NCI-H187 treated with DMSO at 0.1 percent for 48 hours (cell line): Measurements from ENCODE around the gene TRIM26.
"Not testable (repeated sequence)": the region's sequence is repeated elsewhere in the genome, so short reads cannot be mapped to it uniquely, and the experiment has no call there.

ENCODE experiments used
- DNase-seq: peaks from one replicate; lab custom pipeline; 2025; lab: John Stamatoyannopoulos, UW

The TRIM26 gene

DNA sequence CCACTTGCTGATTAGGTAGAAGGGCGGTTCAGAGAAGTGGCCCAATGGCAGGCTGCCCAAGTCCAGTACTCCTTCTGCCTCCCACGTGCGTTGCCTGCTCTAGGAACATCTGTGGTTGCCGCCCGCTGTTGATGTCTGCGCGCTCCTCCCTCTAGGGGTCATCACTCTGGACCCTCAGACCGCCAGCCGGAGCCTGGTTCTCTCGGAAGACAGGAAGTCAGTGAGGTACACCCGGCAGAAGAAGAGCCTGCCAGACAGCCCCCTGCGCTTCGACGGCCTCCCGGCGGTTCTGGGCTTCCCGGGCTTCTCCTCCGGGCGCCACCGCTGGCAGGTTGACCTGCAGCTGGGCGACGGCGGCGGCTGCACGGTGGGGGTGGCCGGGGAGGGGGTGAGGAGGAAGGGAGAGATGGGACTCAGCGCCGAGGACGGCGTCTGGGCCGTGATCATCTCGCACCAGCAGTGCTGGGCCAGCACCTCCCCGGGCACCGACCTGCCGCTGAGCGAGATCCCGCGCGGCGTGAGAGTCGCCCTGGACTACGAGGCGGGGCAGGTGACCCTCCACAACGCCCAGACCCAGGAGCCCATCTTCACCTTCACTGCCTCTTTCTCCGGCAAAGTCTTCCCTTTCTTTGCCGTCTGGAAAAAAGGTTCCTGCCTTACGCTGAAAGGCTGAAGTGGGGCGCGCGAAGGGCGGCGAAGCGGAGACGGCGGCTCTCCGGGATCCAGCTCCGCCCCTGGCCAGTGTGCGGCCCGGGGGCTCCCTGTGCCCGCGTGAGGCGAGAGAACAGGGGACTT lies 41.3 kb downstream of the TRIM26 start:
- DNase-seq = no peak

DNA sequence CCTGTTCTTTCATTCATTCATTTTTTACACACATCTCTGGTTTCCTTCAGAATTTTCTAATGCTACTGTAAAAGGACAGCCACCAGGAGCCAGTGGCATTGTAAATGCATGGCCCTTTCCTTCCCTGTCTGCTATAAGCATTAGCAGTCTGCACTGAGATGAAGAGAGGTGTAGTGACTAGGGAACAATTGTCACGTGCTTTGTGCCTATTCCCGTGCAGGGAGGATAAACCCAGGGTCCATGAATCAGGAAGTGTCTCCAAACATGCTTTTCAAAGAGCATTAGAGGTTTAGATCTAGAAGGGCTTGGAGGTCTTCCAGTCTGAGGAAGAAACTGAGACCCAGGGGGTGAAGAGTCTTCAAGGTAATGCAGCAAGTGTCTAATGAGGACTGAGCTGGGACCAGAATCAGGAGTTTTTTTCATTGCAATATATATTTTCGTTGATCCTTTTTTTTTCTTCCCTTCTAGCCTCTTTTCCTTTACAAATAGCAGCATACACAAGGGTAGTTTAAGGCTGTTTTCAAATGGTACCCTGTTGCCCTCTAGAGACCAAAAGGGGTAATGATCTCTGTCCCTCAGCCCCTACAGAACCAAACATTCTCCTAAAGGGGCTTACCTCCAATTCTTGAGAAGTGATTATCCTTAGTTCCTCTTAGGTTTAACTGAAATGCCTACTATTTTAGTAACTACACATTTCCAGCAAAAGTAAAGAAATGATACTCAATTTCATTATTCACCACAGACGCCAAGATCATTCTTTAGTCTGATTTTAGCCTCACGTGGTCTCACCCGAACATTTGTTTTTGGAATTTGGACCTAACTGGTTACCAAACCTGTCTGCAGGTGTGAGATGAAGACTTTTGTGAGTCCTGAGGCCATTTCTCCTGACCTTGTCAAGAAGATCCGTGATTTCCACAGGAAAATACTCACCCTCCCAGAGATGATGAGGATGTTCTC lies 43.3 kb downstream of the TRIM26 start:
- no peak for DNase-seq

DNA sequence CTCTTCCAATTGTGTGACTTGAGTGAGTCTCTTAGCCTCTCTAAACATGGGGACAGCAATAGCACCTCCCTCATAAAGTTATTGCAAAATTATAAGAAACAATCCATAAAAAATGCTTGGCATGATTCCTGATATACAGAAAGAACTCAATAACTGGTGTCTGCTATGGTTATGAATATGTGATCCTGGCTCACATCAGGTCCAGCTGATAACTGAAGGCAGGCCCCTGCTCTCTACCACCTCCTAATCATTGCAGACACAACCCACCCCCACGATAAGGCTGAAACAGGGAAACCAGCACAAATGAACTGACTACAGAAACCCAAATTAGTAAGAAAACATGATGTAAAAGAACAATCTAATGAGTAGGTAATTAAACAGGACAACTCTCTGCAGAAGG lies 44.5 kb downstream of the TRIM26 start:
- DNase-seq = no peak

DNA sequence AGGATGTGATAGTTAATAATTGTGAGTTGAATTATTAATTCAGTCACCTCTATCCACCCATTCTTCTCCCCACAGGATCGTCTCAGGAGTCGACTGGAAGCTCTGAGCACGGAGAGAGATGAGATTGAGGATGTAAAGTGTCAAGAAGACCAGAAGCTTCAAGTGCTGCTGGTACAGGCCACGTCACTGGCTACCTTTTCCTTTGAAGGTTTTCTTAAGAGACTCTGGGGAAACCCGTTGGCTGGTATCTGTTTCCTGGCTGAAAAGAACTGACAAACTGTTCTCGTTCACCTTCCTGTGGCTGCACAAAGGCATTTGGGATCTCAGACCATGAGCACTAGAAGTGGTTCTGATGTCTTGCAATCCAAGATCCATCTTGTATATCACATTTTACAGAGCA lies 46.1 kb downstream of the TRIM26 start:
- DNase-seq = no peak

DNA sequence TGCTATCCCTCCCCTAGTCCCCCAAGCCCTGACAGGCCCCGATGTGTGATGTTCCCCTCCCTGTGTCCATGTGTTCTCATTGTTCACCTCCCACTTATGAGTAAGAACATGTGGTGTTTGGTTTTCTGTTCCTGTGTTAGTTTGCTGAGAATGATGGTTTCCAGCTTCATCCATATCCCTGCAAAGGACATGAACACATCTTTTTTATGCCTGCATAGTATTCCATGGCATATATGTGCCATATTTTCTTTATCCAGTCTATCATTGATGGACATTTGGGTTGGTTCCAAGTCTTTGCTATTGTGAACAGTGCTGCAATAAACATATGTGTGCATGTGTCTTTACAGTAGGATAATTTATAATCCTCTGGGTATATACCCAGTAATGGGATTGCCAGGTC lies 48.0 kb downstream of the TRIM26 start:
- not testable (repeated sequence) for DNase-seq

DNA sequence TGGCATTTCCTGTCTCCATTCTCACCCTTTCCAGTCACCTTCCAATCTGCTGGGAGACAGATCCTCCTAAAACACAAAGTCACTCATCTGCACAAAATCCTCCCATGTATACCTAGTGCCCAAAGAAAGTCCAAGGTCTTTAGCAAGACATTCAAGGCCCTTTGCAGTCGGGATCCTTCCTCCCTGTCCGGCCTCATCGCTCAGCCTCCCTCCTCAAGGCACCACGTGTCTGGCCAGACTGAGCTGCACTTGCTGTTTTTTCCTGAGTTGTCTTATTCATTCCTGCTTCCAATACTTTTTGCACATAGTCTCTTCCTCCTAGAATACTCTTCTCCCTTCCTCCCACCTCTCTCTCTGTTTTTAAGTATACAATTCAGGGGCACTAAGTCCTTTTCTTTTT lies 48.5 kb downstream of the TRIM26 start:
- no peak for DNase-seq

- no peak for DNase-seq
Measured at GRCh38 chr6:30163918-30164654, 49.1 kb downstream of the TRIM26 start.

GRCh38 chr6:30163090-30163917 lies 49.9 kb downstream of the TRIM26 start, which contains the start of gene TRIM15:
TRIM15 (plus strand) TSS chr6:30163546; CDS start chr6:30163685, 139 bp downstream.
- no peak for DNase-seq

DNA sequence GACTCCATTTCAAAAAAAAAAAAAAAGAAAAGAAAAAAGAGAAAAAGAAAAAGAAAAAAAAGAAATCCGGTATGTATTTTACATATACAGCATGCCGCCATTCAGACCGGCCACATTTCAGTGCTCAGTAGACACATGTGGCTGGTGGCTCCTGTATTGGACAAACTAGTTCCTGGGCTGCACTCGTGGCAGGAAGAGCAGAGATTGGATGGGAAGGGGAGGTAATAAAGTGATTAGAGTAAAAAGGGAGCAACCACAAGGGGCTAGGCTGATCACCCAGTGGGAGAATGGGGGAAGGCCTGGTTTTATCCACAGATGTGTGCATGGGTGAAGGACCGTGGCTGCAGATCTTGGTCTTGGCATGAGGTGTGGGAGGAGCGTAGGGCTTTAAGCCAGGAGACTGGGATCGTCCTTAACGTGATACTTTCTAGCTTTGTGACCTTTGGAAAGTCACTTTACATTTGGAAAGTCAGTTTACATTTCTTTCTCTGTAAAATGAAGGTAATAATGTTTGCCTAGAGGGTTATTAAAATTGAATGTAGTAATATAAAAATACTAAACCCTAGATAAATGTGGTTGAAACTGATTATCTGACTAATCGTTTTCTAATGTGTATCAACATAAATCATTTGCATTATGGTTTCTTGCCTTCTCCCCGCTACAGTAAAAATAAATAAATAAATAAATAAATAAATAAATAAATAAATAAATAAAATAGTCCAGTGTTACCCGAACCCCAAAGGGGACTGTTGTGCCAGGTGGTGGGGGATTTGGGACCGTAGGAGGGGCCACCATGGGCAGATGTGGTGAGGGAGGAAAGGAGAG lies 50.7 kb downstream of the TRIM26 start:
- DNase-seq = no peak

- DNase-seq = no peak
Measured at GRCh38 chr6:30160785-30161531, 52.2 kb downstream of the TRIM26 start, which contains the start of gene TRIM10. TRIM10 (minus strand) TSS chr6:30161211; CDS start chr6:30160858, 353 bp downstream.

GRCh38 chr6:30160008-30160784 lies 53.0 kb downstream of the TRIM26 start:
- no peak for DNase-seq

DNA sequence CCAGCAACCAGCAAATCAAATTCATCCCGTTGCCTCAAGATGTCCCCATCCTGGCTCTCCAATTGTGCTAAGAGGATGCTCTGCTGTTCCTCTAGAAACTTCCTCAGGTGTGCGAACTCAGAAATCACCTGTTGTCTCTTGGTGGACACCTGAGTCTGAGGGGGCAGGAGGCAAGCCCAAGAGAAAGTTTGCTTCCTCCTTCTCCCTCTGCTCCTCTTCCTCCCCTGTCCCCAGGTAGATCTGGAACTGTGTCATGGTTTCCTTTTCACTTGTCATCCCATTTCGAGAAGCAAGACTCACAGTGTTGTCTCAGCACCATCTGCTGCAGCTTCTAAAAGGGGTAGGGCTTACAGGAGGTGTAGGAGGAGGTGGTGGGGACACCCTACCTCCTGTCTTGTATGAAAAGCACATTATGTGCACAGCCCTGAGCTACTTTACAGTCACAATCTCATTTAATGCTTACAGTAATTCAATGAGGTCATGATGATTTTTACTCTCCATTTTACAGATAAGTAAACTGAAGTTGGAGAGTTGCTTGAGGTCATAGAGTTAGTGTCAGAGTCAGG lies 54.6 kb downstream of the TRIM26 start:
- no peak for DNase-seq

GRCh38 chr6:30157999-30158398 lies 55.2 kb downstream of the TRIM26 start:
- DNase-seq = no peak

DNA sequence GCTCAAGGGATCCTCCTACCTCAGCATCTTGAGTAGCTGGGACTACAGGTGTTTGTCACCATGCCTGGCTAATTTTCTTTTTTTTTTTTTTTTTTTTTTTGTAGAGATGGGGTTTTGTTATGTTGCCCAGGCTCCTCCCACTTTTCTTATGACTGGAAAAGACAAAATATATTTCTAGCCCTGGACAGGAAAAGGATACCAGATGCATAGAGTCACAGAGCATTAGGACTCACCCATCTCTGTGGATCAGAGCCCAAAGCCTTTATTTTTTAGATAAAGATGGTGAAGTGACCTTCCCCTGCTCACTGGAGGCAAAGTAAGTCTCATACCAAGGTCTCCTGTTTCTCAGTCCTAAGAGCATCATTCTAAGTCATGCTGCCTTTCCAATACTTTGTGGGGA lies 55.6 kb downstream of the TRIM26 start:
- no peak for DNase-seq

DNA sequence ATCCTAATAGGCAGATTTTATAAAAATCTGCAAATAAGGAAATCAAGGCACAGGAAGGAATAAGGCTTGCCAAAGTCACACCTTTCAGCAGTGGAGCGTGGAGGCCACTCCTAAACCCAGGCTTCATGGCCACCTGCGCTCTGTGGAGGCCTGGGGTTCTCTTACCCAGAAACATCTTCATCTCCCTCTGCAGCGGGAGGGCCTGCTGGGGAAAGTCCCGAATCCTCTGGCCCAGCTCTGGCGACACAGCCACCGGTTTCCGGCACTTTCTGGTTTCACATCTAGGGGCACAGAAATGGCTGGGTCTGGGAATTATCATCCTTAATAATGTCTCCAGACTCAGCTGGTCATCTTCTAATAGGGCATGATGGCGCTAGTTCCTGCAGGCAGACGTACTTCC lies 56.4 kb downstream of the TRIM26 start:
- no peak for DNase-seq

GRCh38 chr6:30156262-30156599 lies 57.0 kb downstream of the TRIM26 start:
- no peak for DNase-seq

- no peak for DNase-seq
Measured at GRCh38 chr6:30155520-30156261, 57.5 kb downstream of the TRIM26 start.
